ENCODE measurements around the gene SPTB.

SPTB gene

GRCh38 chr14:64704143-64704742, 175.5 kb downstream of the SPTB start, which contains the start of gene PLEKHG3:
Gene PLEKHG3, plus strand, starts transcription at chr14:64704424. Its CDS starts 23,208 bp downstream, at chr14:64727632.
- Histone ChIP-seq H3K4me3 (ENCODE audit: low read length) (no peak within 1 kb of the TSS), H3K4me1 (ENCODE audit: control insufficient read depth, low read length) (peaks cover 2% of the 10 kb centered on the region), H3K4me2 (ENCODE audit: low read length) (no peak within 1 kb of the TSS)

GRCh38 chr14:64703395-64704142, 176.1 kb downstream of the SPTB start:
- no peak overlapping the region for H3K27ac ChIP-seq (ENCODE audit: low read depth, low read length)
- no peaks in the 10 kb centered on the region for H3K9me3 ChIP-seq (ENCODE audit: control insufficient read depth, insufficient read depth, low read length)
- H3K27me3 ChIP-seq (ENCODE audit: control insufficient read depth, low read length): peaks cover 64% of the 10 kb centered on the region
- TF ChIP-seq CTCF (IDR thresholded peaks at IDR 0.05; ENCODE audit: low read depth, low read length, poor library complexity, severe bottlenecking) (no peak), EZH2phosphoT487 (IDR thresholded peaks at IDR 0.05; ENCODE audit: borderline replicate concordance, low read length) (no peak)
- no peaks in the 10 kb centered on the region for H3K79me2 ChIP-seq (ENCODE audit: control insufficient read depth, low read length)
- H3K4me1 ChIP-seq (ENCODE audit: control insufficient read depth, low read length): peaks cover 8% of the 10 kb centered on the region
- H4K20me1 ChIP-seq (ENCODE audit: control insufficient read depth, insufficient read depth, low read depth, low read length): no peaks in the 10 kb centered on the region
- H3K4me2 ChIP-seq (ENCODE audit: low read length): no peak overlapping the region
- H3F3A ChIP-seq (ENCODE audit: control insufficient read depth, insufficient read depth): no peaks in the 10 kb centered on the region
- no peaks in the 10 kb centered on the region for H3K9me2 ChIP-seq (replicated peaks; ENCODE audit: control insufficient read depth, low read length)
- H3K36me3 ChIP-seq (ENCODE audit: control insufficient read depth, low read length): no peaks in the 10 kb centered on the region
- H3K4me3 ChIP-seq (ENCODE audit: low read length): no peak overlapping the region

More at GRCh38 chr14:64704143-64704742, 175.5 kb downstream of the SPTB start, which contains the start of gene PLEKHG3:
- Histone ChIP-seq H3K27ac (ENCODE audit: low read depth, low read length) (no peak within 1 kb of the TSS), H3F3A (ENCODE audit: control insufficient read depth, insufficient read depth) (no peaks in the 10 kb centered on the region), H3K9me2 (replicated peaks; ENCODE audit: control insufficient read depth, low read length) (no peaks in the 10 kb centered on the region), H3K79me2 (ENCODE audit: control insufficient read depth, low read length) (no peaks in the 10 kb centered on the region), H3K36me3 (ENCODE audit: control insufficient read depth, low read length) (no peaks in the 10 kb centered on the region), H4K20me1 (ENCODE audit: control insufficient read depth, insufficient read depth, low read depth, low read length) (no peaks in the 10 kb centered on the region), H3K27me3 (ENCODE audit: control insufficient read depth, low read length) (peaks cover 67% of the 10 kb centered on the region), H3K9me3 (ENCODE audit: control insufficient read depth, insufficient read depth, low read length) (no peaks in the 10 kb centered on the region)
- TF ChIP-seq CTCF (IDR thresholded peaks at IDR 0.05; ENCODE audit: low read depth, low read length, poor library complexity, severe bottlenecking) (no peak), EZH2phosphoT487 (IDR thresholded peaks at IDR 0.05; ENCODE audit: borderline replicate concordance, low read length) (no peak)

GRCh38 chr14:64702493-64703394, 177.0 kb downstream of the SPTB start:
- Histone ChIP-seq H3K36me3 (ENCODE audit: control insufficient read depth, low read length) (no peaks in the 10 kb centered on the region), H3K4me2 (ENCODE audit: low read length) (no peak overlapping the region), H3K9me2 (replicated peaks; ENCODE audit: control insufficient read depth, low read length) (no peaks in the 10 kb centered on the region), H4K20me1 (ENCODE audit: control insufficient read depth, insufficient read depth, low read depth, low read length) (no peaks in the 10 kb centered on the region), H3K4me3 (ENCODE audit: low read length) (no peak overlapping the region), H3K9me3 (ENCODE audit: control insufficient read depth, insufficient read depth, low read length) (no peaks in the 10 kb centered on the region), H3K79me2 (ENCODE audit: control insufficient read depth, low read length) (no peaks in the 10 kb centered on the region), H3K27me3 (ENCODE audit: control insufficient read depth, low read length) (peaks cover 64% of the 10 kb centered on the region), H3F3A (ENCODE audit: control insufficient read depth, insufficient read depth) (no peaks in the 10 kb centered on the region), H3K27ac (ENCODE audit: low read depth, low read length) (no peak overlapping the region), H3K4me1 (ENCODE audit: control insufficient read depth, low read length) (peaks cover 8% of the 10 kb centered on the region)
- TF ChIP-seq CTCF (IDR thresholded peaks at IDR 0.05; ENCODE audit: low read depth, low read length, poor library complexity, severe bottlenecking): no peak
- TF ChIP-seq EZH2phosphoT487 (IDR thresholded peaks at IDR 0.05; ENCODE audit: borderline replicate concordance, low read length): no peak

All from DOHH2 (cell line).